HG03354 (cell line): Measurements from ENCODE around the gene LIN9.
"Not testable (repeated sequence)": the region's sequence is repeated elsewhere in the genome, so short reads cannot be mapped to it uniquely, and the experiment has no call there.

Experiments used
- ATAC-seq: cut with Tn5 transposase; IDR thresholded peaks from one replicate; pipeline ENCODE4 v1.9.1; 2021; ENCODE audit warnings: mild to moderate bottlenecking; ENCODE audit not compliant: unreplicated experiment, poor library complexity, severe bottlenecking

LIN9 gene, protein sequence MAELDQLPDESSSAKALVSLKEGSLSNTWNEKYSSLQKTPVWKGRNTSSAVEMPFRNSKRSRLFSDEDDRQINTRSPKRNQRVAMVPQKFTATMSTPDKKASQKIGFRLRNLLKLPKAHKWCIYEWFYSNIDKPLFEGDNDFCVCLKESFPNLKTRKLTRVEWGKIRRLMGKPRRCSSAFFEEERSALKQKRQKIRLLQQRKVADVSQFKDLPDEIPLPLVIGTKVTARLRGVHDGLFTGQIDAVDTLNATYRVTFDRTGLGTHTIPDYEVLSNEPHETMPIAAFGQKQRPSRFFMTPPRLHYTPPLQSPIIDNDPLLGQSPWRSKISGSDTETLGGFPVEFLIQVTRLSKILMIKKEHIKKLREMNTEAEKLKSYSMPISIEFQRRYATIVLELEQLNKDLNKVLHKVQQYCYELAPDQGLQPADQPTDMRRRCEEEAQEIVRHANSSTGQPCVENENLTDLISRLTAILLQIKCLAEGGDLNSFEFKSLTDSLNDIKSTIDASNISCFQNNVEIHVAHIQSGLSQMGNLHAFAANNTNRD

DNA sequence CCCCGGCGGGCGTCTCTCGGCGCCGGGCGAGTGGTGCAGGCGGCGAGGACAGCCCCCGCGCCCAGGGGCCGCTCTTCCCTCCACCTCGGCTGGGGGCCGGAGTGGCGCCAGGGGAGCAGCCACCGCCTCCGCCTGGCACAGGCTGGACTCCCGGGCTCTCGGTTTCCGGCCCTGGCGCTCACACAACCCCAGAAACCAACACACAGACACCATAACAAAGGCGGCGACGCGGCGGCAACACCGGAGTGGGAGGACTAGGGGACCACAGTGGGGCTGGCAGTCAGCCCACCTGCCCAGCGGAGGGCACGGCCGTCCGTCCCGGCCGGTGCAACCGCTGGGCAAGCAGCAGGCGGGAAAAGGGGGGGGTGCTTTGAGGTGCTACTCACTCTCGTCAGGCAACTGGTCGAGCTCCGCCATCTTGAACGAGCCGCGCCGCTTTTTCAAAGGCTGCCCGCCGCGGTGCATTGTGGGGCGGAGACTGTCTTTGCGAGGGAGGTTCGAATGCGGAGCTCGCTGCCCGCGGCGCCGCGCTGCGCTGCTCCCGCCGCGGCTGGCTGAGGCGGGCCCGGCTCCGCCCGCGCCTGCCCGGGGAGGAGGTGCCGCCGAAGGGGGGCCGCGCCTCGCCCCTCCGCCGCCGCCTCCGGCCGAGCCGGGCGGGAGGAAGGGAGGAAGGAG lies at the start of gene LIN9:
Gene LIN9, minus strand, starts transcription at position 442 of the 675 bp plus-strand sequence. Its CDS starts 25 bp downstream, at position 417.
- ATAC-seq = peak; percentile 87

DNA sequence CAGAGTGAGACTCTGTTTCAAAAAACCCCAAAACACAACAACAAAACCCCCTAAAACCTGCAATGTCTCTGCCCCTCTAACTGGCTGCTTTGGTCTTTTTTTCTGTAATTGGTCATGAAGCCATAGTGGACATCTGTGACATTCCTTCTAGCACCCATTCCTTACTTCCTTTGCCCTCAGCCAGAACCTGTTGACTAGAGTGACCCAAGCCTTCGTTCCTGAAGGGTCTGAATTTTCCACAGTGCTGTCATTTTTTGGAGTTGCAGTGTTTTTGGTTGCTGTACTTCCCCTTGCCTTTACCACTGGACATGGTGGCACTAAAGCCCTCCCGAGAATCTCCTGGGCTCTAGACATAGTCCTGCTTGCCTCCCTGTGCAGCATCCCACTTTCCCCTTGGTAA lies 48.5 kb upstream of the LIN9 start:
- no peak for ATAC-seq

DNA sequence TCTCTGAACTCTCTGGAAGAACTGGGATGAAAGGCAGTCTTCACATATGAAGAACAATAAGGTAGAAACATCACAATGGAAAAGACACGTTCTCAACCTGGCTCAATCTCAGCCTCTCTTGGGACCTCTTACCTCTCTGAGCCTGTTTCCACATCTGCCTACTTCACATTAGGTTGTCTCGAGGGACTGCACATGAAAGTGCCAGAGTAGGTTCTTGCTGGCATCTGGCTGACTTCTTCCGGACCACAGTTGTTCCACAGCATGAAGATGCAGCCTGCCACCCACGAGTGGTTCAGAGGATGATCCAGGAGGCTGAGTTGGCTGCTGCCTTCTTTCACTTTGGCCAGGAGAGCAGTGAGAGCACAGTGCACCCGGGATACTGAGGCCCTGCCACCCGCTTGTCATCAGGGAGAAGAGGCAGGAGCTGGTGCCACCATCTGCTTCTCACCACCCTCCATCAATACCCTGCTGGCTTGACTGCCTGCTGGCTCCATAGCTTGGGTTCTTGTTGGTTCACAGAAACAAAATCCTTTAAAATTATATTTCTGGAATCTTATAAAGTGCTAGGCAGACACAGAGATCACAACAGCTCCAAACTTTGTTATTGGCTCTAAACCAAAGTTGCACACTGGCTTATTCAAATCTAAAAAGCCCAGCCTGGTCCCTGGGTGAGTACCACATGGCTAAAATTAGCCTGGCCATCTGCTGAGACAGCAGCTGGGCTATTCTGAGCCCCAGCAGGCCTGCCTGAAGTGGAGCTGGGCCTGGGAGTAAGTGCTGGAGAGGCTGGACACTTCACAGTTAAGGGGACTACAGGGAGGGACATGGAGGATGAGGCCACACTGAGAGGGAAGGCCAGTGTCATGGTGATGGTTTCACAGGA lies 46.9 kb upstream of the LIN9 start:
- ATAC-seq = peak; percentile 36

DNA sequence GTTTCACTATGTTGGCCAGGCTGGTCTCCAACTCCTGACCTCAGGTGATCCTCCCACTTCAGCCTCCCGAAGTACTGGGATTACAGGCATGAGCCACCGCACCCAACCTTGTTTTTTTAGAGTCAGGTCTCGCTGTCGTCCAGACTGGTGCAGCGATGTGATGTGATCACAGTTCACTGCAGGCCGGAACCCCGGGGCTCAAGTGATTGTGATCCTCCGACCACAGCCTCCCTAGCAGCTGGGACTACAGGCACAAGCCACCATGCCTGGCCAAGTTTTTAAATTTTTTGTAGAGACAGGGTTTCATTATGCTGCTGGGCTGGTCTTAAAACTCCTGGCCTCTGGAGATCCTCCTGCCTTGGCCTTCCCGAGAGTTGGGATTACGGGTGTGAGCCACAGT lies 46.1 kb upstream of the LIN9 start:
- no peak for ATAC-seq

DNA sequence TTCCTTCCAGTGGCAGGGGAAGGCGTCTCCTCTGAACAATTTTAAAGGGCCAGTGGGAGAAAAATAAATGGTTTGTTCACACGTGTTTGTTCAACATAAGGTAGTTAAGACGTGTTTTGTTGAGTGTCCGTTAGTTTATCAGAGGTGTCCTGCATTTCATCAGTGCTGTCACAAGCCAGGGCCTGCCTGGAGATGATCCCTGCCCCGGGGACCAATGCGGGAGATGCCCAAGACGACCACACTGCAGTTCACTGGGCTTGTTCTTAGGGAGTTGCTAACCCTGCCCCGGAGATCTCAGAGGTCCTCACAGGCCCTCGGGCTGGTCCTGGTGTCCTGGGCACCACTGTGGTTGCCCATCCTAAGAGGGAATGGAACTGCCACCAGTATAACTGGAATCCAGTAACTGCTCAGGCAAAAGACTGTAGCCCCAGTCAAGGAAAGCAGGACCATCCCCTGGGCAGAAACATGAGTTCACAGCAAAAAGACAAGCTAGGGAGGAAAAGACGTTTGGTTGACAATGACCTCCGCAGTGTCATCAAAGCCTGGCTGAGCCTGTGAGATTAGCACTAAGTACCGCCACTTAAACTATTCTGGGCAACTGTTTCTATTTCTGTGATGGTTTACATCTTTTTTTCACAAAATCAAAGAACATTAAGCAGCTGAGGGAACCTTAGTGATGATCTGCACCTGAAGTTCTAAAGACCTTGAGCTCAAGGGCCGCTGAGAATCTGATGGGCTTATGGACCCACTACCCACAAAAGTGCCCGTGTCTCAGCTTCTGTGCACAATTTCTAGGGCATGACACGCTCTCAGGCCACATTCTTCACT lies 44.9 kb upstream of the LIN9 start:
- no peak for ATAC-seq

DNA sequence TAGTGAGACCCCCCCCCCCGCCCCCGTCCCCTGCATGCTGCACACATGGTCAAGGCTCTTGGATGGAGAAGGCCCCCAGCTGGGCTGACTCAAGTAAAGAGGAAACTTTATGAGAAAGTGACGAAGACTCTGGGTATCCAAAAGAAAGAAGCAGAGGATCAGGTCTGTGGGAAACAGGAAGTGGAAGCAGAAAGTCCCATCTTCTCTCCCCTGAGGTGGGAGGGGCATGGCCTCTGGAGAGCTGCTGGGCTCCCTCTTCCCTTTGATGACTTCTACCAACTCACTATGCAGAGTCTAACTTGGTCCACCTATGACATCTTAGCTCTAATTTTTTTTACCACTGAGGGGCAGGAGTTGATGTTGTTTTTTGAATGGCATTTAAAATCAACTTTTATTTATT lies 42.7 kb upstream of the LIN9 start:
- no peak for ATAC-seq

DNA sequence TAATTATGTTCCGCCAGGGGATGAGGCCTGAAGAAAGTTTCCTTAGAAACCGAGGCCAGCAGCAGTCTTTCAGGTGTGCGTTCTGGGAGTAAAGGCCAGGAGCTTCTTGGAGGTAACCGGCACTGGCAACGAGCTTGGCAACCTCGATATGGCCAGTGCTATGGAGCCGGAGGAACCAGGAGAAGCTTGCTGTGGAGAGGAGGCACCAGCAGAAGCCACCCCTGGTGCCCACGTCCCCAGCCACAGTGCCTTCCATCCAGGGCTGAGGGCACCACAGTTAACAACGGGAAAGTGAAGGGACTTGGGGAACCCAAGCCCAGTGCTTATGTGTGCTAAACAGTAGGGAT lies 41.5 kb upstream of the LIN9 start:
- ATAC-seq = no peak

DNA sequence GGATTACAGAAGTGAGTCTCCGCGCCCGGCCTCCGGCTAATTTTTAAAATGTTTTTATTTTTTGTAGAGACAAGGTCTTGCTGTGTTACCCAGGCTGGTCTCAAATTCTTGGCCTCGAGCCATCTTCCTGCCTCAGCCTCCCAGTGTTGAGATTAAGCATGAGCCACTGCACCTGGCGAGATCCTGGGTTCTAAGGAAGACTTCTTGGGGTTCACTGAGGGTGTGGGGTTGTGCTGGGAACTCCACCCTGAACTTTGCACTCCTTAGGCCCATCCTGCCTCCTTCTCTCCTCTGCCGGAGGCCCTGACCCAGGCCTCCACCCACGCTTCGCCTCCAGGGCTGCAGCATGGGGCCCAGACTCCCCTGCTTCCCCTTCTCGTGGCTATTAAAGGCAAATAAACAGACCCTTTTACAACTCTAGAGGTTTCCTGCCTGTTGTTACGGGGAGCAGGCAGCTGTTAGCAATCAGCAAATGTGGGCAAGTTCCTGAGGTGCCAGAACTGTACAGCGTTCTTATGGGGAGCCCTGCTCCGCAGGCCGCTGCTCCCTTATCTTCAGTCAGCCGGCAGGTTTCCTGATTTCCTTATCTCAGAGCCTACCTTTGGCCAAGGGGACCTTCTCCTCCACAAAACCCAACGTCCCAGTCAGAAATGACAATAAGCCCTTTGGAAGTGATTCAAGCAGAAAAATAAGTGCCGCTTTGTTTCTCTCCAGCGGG lies 41.0 kb upstream of the LIN9 start:
- ATAC-seq = peak; percentile 47

DNA sequence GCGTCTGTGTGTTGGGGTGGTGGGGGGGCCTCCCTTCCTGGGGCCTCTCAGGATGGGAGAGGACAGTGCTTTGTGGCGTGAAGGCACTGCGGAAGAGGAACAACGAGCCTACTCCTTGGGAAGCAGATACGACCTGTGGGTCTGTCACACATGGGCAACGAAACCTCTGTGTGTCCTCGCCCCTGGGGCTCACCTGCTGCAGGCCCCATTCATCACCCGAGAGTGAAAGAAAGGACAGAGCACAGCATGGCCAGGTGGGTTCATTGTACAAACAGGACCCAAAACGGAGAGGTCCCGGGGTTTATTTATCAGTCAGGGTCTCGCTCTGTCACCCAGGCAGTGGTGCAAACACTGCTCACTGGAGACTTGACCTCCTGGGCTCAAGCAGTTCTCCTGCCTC lies 40.1 kb upstream of the LIN9 start:
- ATAC-seq = no peak

DNA sequence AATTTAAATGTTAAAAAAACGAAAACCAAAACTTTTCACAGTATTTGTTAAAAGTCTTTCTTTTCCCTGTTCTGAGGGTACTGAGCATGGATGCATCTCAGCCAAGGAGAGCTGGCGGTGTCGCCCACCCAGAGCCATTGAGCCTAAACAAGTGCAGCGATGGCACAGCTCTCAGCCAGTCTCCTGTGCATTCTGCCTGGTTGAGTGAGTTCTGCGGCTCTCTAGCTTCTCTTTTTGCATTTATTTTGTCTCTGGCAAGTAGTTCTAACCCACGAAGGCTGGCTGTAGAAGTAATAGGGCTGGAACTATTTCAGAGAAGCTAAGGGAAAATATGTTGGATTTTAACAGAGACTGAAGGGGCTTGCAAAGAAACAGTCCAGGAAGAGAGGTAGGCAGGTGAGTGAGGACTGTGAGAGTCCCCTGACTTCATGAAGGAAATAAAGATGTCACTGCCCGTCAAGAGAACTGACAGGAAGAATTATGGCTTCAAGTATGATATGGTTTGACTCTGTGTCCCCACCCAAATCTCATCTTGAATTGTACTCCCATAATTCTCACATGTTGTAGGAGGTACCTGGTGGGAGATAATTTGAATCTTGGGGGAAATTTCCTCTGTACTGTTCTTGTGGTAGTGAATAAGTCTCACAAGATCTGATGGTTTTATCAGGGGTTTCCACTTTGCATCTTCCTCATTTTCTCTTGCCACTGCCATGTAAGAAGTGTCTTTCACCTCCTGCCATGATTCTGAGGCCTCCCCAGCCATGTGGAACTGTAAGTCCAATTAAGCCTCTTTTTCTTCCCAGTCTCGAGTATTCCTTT lies 35.7 kb upstream of the LIN9 start:
- no peak for ATAC-seq

DNA sequence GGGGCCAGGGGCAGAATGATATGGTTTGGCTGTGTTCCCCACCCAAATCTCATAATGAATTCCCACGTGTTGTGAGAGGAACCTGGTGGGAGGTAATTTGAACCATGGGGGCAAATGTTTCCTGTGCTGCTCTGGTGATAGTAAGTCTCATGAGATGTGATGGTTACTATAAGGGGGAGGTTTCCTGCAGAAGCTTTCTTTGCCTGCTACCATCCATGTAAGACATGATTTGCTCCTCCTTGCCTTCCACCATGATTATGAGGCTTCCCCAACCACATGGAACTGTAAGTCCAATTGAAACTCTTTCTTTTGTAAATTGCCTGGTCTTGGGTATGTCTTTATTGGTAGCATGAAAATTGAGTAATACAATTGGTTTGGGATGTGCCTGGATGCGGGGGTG lies 33.7 kb upstream of the LIN9 start:
- ATAC-seq = no peak

DNA sequence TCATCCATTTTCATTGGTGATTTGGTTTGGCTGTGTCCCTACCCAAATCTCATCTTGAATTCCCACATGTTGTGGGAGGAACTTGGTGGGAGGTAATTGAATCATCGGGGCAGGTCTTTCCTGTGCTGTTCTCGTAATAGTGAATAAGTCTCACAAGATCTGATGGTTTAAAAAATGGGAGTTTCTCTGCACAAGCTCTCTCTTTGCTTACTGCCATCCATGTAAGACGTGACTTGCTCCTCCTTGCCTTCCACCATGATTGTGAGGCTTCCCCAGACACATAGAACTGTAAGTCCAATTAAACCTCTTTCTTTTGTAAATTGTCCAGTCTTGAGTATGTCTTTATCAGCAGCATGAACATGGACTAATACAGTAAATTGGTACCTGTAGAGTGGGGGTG lies 31.1 kb upstream of the LIN9 start:
- not testable (repeated sequence) for ATAC-seq

DNA sequence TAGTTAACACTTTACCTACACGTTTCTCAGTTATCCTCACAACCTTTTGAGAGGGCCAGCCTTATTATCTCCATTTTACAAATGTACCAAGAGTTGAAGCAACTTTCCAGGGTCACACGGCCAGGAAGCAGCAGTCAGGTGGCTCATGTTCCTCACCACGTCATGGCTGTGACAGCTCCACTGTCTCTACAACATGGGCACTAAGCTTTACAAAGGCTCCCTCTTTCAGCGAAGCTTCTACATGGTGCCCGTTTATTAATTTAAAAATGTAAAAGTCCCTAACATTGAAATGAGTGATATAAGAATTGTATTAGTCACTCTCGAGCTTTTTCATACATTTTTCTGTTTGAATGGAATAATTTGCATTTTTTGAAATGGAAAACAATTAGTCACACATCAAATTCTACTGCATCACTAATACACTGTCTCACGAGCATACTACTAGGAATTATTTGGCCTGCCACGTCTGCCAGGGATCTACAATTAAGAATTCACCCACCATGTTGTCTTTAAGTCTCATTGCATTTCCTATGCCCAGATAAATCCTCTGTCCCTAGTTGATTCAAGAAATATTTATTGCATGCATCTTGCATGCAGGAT lies 28.4 kb upstream of the LIN9 start:
- no peak for ATAC-seq

DNA sequence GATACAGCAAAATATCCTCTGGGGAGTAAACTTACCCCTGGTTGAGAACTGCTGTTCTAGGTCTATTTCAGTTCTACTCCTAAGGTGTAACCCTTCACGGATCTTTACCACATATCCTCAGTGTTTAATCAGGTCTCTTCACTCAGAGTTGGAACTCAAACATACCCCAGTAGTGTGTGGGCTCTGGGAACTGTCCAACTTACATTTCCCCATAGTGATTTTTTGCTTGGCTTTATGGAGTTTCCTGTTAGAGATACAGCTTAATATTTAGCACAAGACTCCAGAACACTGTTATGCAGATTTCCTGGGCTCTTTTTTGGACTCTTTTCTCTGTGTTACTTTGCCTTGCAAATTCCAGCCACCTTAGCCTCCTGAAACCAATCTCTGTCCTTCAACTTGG lies 26.7 kb upstream of the LIN9 start:
- no peak for ATAC-seq

DNA sequence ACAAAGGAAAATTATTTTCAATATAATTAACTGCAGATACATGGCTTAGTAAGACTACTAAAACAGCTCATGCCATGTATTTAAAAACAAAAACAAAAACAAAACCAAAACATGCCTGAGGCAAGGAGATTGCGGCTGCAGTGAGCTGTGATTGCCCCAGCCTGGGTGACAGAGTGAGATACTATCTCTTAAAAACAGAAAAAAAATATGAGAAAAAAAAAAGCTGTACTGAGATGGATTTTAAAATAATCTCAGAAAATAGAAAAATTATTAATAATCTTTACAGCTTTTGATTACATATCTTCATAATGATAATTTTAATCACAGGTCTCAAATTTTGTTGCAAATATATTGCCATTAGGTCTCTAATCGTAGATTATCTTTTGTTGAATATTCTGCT lies 24.0 kb upstream of the LIN9 start:
- ATAC-seq = no peak

DNA sequence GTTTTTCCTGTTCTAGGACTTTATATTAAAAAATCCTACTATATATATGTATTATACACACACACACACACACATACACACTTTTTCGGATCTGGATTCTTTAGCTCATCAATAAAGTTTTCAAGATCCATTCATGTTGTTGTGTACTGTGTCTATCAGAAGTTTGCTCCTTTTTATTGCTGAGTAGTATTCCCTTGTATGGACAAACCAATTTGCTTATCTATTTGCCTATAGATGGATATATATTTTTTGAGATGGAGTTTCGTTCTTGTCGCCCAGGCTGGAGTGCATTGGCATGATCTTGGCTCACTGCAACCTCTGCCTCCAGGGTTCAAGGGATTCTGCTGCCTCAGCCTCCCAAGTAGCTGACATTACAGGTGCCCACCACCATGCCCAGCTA lies 20.3 kb upstream of the LIN9 start:
- no peak for ATAC-seq

DNA sequence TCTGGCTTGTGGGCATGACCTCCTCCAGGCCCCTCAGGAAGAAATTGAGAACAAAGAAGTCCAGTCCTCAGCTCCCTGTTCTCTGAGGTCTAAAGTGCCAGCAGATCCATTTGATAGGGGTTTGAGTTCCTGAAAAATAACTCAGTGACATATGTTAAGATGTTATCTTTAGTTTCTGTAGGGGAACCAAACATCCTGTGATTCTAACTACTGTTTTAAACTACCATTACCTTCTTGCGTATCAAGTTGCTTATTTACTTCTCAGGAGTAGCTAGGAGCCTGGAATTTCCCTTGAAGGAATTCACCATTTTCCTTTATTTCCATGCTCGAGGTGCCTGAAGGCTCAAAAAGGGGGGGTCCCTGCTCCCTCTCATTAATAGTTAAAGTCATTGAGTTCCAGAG lies 18.8 kb upstream of the LIN9 start:
- no peak for ATAC-seq

DNA sequence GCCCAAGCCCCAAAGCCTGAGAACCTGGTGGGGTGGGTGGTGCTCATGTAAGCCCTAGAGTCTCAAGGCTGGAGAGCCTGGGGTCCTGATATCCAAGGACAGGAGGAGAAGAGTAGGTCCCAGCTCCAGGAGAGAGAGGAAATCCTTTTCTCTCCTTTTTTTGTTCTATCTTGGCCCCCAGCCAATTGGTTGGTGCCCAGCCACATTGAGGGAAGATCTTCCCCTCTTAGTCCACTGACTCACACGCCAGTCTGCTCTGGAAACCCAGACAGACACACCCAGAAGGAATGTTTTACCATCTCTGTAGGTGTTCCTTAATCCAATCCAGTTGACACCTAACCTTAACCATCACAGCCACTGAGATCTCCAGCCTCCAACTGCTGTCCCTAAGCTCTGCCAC lies 16.2 kb upstream of the LIN9 start:
- ATAC-seq = no peak
